Mucosa of stomach (tissue), 1 donor: ENCODE results near the gene IL1RAPL1.

ENCODE experiments used
- H3K27me3 ChIP-seq: one replicate; pipeline ENCODE4 v1.7.0; 2013; ENCODE audit warnings: mild to moderate bottlenecking, low read length; ENCODE audit not compliant: control insufficient read depth, insufficient read depth
- H3K36me3 ChIP-seq: one replicate; pipeline ENCODE4 v1.7.0; 2013; ENCODE audit warnings: low read length; ENCODE audit not compliant: control insufficient read depth, insufficient read depth
- H3K4me1 ChIP-seq: one replicate; pipeline ENCODE4 v1.7.0; 2013; ENCODE audit warnings: mild to moderate bottlenecking, low read length; ENCODE audit not compliant: control insufficient read depth, insufficient read depth
- H3K4me3 ChIP-seq: one replicate; pipeline ENCODE4 v1.7.0; 2013; ENCODE audit warnings: low read length
- H3K9ac ChIP-seq: one replicate; pipeline ENCODE4 v1.7.0; 2013; ENCODE audit warnings: mild to moderate bottlenecking, low read length, moderate library complexity
- H3K9me3 ChIP-seq: one replicate; pipeline ENCODE4 v1.7.0; 2013; ENCODE audit warnings: mild to moderate bottlenecking, low read length, moderate library complexity; ENCODE audit not compliant: control insufficient read depth
- donor health status: Pancreatic carcinoma.

The IL1RAPL1 gene

GRCh38 chrX:29797156-29797555 lies 1209.9 kb downstream of the IL1RAPL1 start:
- H3K36me3 ChIP-seq, result no peaks in the 10 kb centered on the region
- no peaks in the 10 kb centered on the region for H3K4me1 ChIP-seq
- H3K27me3 ChIP-seq, result no peaks in the 10 kb centered on the region
- no peak overlapping the region for H3K4me3 ChIP-seq
- no peak overlapping the region for H3K9ac ChIP-seq
- no peaks in the 10 kb centered on the region for H3K9me3 ChIP-seq

GRCh38 chrX:29798469-29798868 lies 1211.2 kb downstream of the IL1RAPL1 start:
- Histone ChIP-seq H3K4me3 (no peak overlapping the region), H3K36me3 (no peaks in the 10 kb centered on the region)

GRCh38 chrX:29813174-29813573 lies 1225.9 kb downstream of the IL1RAPL1 start:
- Histone ChIP-seq H3K27me3 (no peaks in the 10 kb centered on the region), H3K36me3 (no peaks in the 10 kb centered on the region), H3K9ac (no peak overlapping the region), H3K9me3 (no peaks in the 10 kb centered on the region), H3K4me1 (no peaks in the 10 kb centered on the region), H3K4me3 (no peak overlapping the region)

More at GRCh38 chrX:29798469-29798868, 1211.2 kb downstream of the IL1RAPL1 start:
- H3K9me3 ChIP-seq, result no peaks in the 10 kb centered on the region
- no peaks in the 10 kb centered on the region for H3K27me3 ChIP-seq
- no peak overlapping the region for H3K9ac ChIP-seq
- H3K4me1 ChIP-seq, result no peaks in the 10 kb centered on the region

GRCh38 chrX:29824176-29824906 lies 1237.1 kb downstream of the IL1RAPL1 start:
- Histone ChIP-seq H3K9ac (no peak overlapping the region), H3K36me3 (no peaks in the 10 kb centered on the region), H3K9me3 (no peaks in the 10 kb centered on the region), H3K27me3 (no peaks in the 10 kb centered on the region), H3K4me1 (no peaks in the 10 kb centered on the region), H3K4me3 (no peak overlapping the region)

GRCh38 chrX:29826742-29827141 lies 1239.5 kb downstream of the IL1RAPL1 start:
- no peak overlapping the region for H3K4me3 ChIP-seq
- no peak overlapping the region for H3K9ac ChIP-seq
- no peaks in the 10 kb centered on the region for H3K27me3 ChIP-seq
- no peaks in the 10 kb centered on the region for H3K9me3 ChIP-seq
- H3K4me1 ChIP-seq, result no peaks in the 10 kb centered on the region
- H3K36me3 ChIP-seq, result no peaks in the 10 kb centered on the region

GRCh38 chrX:29834311-29834710 lies 1247.1 kb downstream of the IL1RAPL1 start:
- Histone ChIP-seq H3K9ac (no peak overlapping the region), H3K27me3 (no peaks in the 10 kb centered on the region), H3K9me3 (no peaks in the 10 kb centered on the region), H3K36me3 (no peaks in the 10 kb centered on the region), H3K4me1 (no peaks in the 10 kb centered on the region), H3K4me3 (no peak overlapping the region)

GRCh38 chrX:29834764-29835163 lies 1247.5 kb downstream of the IL1RAPL1 start:
- Histone ChIP-seq H3K9ac (no peak overlapping the region), H3K27me3 (no peaks in the 10 kb centered on the region), H3K4me1 (no peaks in the 10 kb centered on the region), H3K36me3 (no peaks in the 10 kb centered on the region), H3K9me3 (no peaks in the 10 kb centered on the region), H3K4me3 (no peak overlapping the region)

- Histone ChIP-seq H3K9ac (no peak overlapping the region), H3K9me3 (no peaks in the 10 kb centered on the region), H3K36me3 (no peaks in the 10 kb centered on the region), H3K4me1 (no peaks in the 10 kb centered on the region), H3K27me3 (no peaks in the 10 kb centered on the region), H3K4me3 (no peak overlapping the region)
Observed at GRCh38 chrX:29841750-29842149, 1254.5 kb downstream of the IL1RAPL1 start.

- no peaks in the 10 kb centered on the region for H3K4me1 ChIP-seq
- H3K36me3 ChIP-seq, result no peaks in the 10 kb centered on the region
- no peak overlapping the region for H3K4me3 ChIP-seq
- no peaks in the 10 kb centered on the region for H3K27me3 ChIP-seq
- H3K9me3 ChIP-seq, result no peaks in the 10 kb centered on the region
- H3K9ac ChIP-seq, result no peak overlapping the region
Observed at GRCh38 chrX:29842552-29842951, 1255.3 kb downstream of the IL1RAPL1 start.

GRCh38 chrX:29851857-29852605 lies 1264.8 kb downstream of the IL1RAPL1 start:
- H3K9me3 ChIP-seq, result no peaks in the 10 kb centered on the region
- H3K27me3 ChIP-seq, result no peaks in the 10 kb centered on the region
- H3K4me1 ChIP-seq, result no peaks in the 10 kb centered on the region
- no peak overlapping the region for H3K9ac ChIP-seq
- no peak overlapping the region for H3K4me3 ChIP-seq
- H3K36me3 ChIP-seq, result no peaks in the 10 kb centered on the region

- Histone ChIP-seq H3K9me3 (no peaks in the 10 kb centered on the region), H3K27me3 (no peaks in the 10 kb centered on the region), H3K4me3 (no peak overlapping the region)
Observed at GRCh38 chrX:29852767-29853166, 1265.5 kb downstream of the IL1RAPL1 start.

GRCh38 chrX:29858714-29859113 lies 1271.5 kb downstream of the IL1RAPL1 start:
- H3K36me3 ChIP-seq, result no peaks in the 10 kb centered on the region
- H3K9ac ChIP-seq, result no peak overlapping the region
- H3K27me3 ChIP-seq, result no peaks in the 10 kb centered on the region
- no peaks in the 10 kb centered on the region for H3K4me1 ChIP-seq
- no peaks in the 10 kb centered on the region for H3K9me3 ChIP-seq
- no peak overlapping the region for H3K4me3 ChIP-seq

More at GRCh38 chrX:29852767-29853166, 1265.5 kb downstream of the IL1RAPL1 start:
- H3K9ac ChIP-seq, result no peak overlapping the region
- H3K36me3 ChIP-seq, result no peaks in the 10 kb centered on the region
- H3K4me1 ChIP-seq, result no peaks in the 10 kb centered on the region
